Keratinocyte (primary cell): ENCODE data around the gene C15orf39.

Experiments
- CTCF ChIP-seq, 3 experiments: IDR thresholded peaks in 1 of 3; conservative IDR thresholded peaks in 1 of 3; optimal IDR thresholded peaks in 1 of 3; 2 replicates in 2 of 3; 3 replicates in 1 of 3; pipeline versions ENCODE3 to v1.5.1; 2011; ENCODE audit warnings: low read length in 3 of 3, mild to moderate bottlenecking in 3 of 3, moderate library complexity in 2 of 3, control low read depth in 1 of 3, inconsistent platforms in 1 of 3; ENCODE audit not compliant: insufficient read depth in 2 of 3; ENCODE audit errors: extremely low read depth in 1 of 3
- EZH2 ChIP-seq: IDR thresholded peaks from one replicate; pipeline ENCODE4 v1.6.1; 2012; ENCODE audit warnings: inconsistent platforms, mild to moderate bottlenecking, low read length, moderate library complexity

- TF ChIP-seq CTCF (optimal IDR thresholded peaks at IDR 0.05 in 1 of 3, IDR thresholded peaks at IDR 0.05 in 1 of 3, conservative IDR thresholded peaks at IDR 0.05 in 1 of 3; ENCODE audit: extremely low read depth in 1 of 3, insufficient read depth in 2 of 3, low read length in 3 of 3) (no peak), EZH2 (no peak)
Measured at GRCh38 chr15:75229191-75230015, 27.7 kb downstream of the C15orf39 start.
